ENCODE measurements around the gene SLC13A4. TPM values are rescaled to one million over a fixed set of nuclear protein-coding genes. Genes with fewer than 3 reads are reported as not detected.

The SLC13A4 gene
- polyA plus RNA-seq, 1 donor from 2014 or later, result 1.4 TPM

GRCh38 chr7:135708041-135708440, 19.9 kb downstream of the SLC13A4 start:
- no peaks in the 10 kb centered on the region for H3K79me2 ChIP-seq (replicated peaks; ENCODE audit: insufficient read depth, low read length)
- H3K9ac ChIP-seq (ENCODE audit: low read length), result no peak overlapping the region
- no peaks in the 10 kb centered on the region for H4K20me1 ChIP-seq (ENCODE audit: insufficient read depth)
- H3K27ac ChIP-seq (ENCODE audit: low read length), result no peak overlapping the region
- no peak overlapping the region for H2AFZ ChIP-seq (ENCODE audit: low read depth, low read length)
- no peak overlapping the region for H3K4me3 ChIP-seq (ENCODE audit: low read length)
- no peaks in the 10 kb centered on the region for H3K36me3 ChIP-seq (ENCODE audit: insufficient read depth, low read length)
- H3K9me2 ChIP-seq (ENCODE audit: insufficient read depth, low read length), result no peaks in the 10 kb centered on the region
- H3K9me3 ChIP-seq (ENCODE audit: low read length), result no peaks in the 10 kb centered on the region
- H3F3A ChIP-seq (ENCODE audit: insufficient read depth, low read length, poor library complexity, severe bottlenecking), result no peaks in the 10 kb centered on the region
- no peak overlapping the region for H3K4me2 ChIP-seq (ENCODE audit: low read length)
- no peaks in the 10 kb centered on the region for H3K27me3 ChIP-seq (ENCODE audit: insufficient read depth, low read depth, low read length)
- TF ChIP-seq TAF1 (IDR thresholded peaks at IDR 0.05; ENCODE audit: low read depth) (no peak), REST (IDR thresholded peaks at IDR 0.05; ENCODE audit: borderline replicate concordance) (no peak), MXI1 (conservative IDR thresholded peaks at IDR 0.05; ENCODE audit: poor library complexity, severe bottlenecking) (no peak), CTCF (IDR thresholded peaks at IDR 0.05; ENCODE audit: poor library complexity, severe bottlenecking) (no peak), RAD21 (conservative IDR thresholded peaks at IDR 0.05) (no peak), POLR2AphosphoS5 (IDR thresholded peaks at IDR 0.05) (no peak), EZH2 (IDR thresholded peaks at IDR 0.05; ENCODE audit: borderline replicate concordance, insufficient read depth, low read length, poor library complexity, severe bottlenecking) (no peak), SMC3 (conservative IDR thresholded peaks at IDR 0.05; ENCODE audit: poor library complexity) (no peak), EP300 (conservative IDR thresholded peaks at IDR 0.05; ENCODE audit: poor library complexity, severe bottlenecking) (no peak)

GRCh38 chr7:135707570-135707966, 20.4 kb downstream of the SLC13A4 start:
- no peaks in the 10 kb centered on the region for H3F3A ChIP-seq (ENCODE audit: insufficient read depth, low read length, poor library complexity, severe bottlenecking)
- H3K27ac ChIP-seq (ENCODE audit: low read length), result no peak overlapping the region
- TF ChIP-seq CTCF (IDR thresholded peaks at IDR 0.05; ENCODE audit: poor library complexity, severe bottlenecking) (no peak), MXI1 (conservative IDR thresholded peaks at IDR 0.05; ENCODE audit: poor library complexity, severe bottlenecking) (no peak), SMC3 (conservative IDR thresholded peaks at IDR 0.05; ENCODE audit: poor library complexity) (no peak), REST (IDR thresholded peaks at IDR 0.05; ENCODE audit: borderline replicate concordance) (no peak), RAD21 (conservative IDR thresholded peaks at IDR 0.05) (no peak), EZH2 (IDR thresholded peaks at IDR 0.05; ENCODE audit: borderline replicate concordance, insufficient read depth, low read length, poor library complexity, severe bottlenecking) (no peak), TAF1 (IDR thresholded peaks at IDR 0.05; ENCODE audit: low read depth) (no peak), POLR2AphosphoS5 (IDR thresholded peaks at IDR 0.05) (no peak), EP300 (conservative IDR thresholded peaks at IDR 0.05; ENCODE audit: poor library complexity, severe bottlenecking) (no peak)
- no peaks in the 10 kb centered on the region for H4K20me1 ChIP-seq (ENCODE audit: insufficient read depth)
- no peak overlapping the region for H3K4me3 ChIP-seq (ENCODE audit: low read length)
- H3K36me3 ChIP-seq (ENCODE audit: insufficient read depth, low read length), result no peaks in the 10 kb centered on the region
- H2AFZ ChIP-seq (ENCODE audit: low read depth, low read length), result no peak overlapping the region
- no peak overlapping the region for H3K9ac ChIP-seq (ENCODE audit: low read length)
- H3K79me2 ChIP-seq (replicated peaks; ENCODE audit: insufficient read depth, low read length), result no peaks in the 10 kb centered on the region
- no peaks in the 10 kb centered on the region for H3K9me2 ChIP-seq (ENCODE audit: insufficient read depth, low read length)
- no peaks in the 10 kb centered on the region for H3K9me3 ChIP-seq (ENCODE audit: low read length)
- H3K4me2 ChIP-seq (ENCODE audit: low read length), result no peak overlapping the region
- no peaks in the 10 kb centered on the region for H3K27me3 ChIP-seq (ENCODE audit: insufficient read depth, low read depth, low read length)

Data from neural cell (in vitro differentiated cells).